ENCODE measurements around the gene MTMR6. TPM values are rescaled to one million over a fixed set of nuclear protein-coding genes. Genes with fewer than 3 reads are reported as not detected.
"Not testable (repeated sequence)": the region's sequence is repeated elsewhere in the genome, so short reads cannot be mapped to it uniquely, and the experiment has no call there.

Gene MTMR6
- 1 to 10 TPM; 2.4 to 4.5 TPM for polyA plus RNA-seq

DNA sequence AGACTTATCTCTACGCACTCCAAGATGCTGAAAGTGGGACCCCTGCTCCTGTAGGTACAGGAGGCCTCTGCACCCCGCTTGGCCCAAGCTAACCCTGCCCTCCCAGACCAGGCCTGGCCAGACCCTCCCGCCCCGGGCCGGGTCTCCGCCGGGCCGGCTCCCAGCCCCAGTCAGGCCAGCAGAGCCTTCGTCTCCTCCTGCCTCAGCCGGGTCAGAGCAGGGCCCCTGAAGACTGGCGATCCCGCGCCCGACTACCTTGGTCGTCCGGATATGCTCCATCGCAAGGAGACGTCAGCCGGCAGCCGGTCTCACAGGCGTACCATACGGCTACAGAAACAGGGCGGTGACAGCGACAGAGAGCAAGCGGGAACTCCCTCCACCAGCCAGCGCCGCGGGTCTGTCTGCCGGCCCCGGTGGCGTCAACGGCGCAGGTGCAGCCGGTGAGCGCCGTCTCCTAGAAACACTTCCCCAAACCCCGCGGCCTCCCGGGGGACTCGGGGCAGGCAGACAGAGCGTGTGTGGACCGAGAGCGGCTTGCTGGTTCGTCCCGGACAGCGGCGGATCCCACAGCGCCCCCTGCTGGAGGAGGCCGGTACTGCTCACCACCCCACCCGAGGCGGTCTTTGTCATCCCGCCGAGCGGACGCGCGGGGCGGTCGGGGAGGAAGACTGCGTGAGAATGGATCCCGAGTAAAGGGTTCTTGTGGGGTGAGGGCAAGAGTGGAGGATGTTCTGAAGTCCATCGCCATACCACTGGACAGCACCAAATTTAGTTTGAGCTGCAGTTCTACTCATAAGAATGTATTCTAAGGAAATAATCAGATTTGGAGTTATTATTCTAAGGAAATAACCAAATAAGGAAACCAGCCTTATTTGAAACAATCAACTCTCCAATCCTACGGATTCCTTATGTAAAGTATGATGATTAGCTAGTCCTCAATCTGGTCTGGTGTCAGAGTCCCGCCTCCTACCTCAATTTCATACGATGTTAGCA, at the start of gene MTMR6:
Gene MTMR6, minus strand, starts transcription at position 520 of the 993 bp plus-strand sequence. Its CDS starts 241 bp downstream, at position 279.
- Histone ChIP-seq H3K4me1 (ENCODE audit: control insufficient read depth in 2 of 2, insufficient read depth in 2 of 2, low read length in 1 of 2) (no peaks in the 10 kb centered on the region), H3K4me3 (ENCODE audit: low read depth in 1 of 2, low read length in 2 of 2) (peak within 1 kb of the TSS; percentile 96 to 97), H3K36me3 (ENCODE audit: control insufficient read depth in 2 of 2, insufficient read depth in 2 of 2, low read length in 1 of 2) (no peaks in the 10 kb centered on the region), H3K9me3 (ENCODE audit: control insufficient read depth in 2 of 2, insufficient read depth in 1 of 2, low read depth in 1 of 2, low read length in 1 of 2) (no peaks in the 10 kb centered on the region), H3K27me3 (ENCODE audit: control insufficient read depth in 1 of 2, insufficient read depth in 2 of 2, low read length in 2 of 2) (no peaks in the 10 kb centered on the region), H3K27ac (ENCODE audit: low read depth in 2 of 2, low read length in 1 of 2) (peak within 1 kb of the TSS; percentile 87 to 97)
- 1% methylated on average over 65 of the region's 65 CpGs for WGBS, 2 donors

DNA sequence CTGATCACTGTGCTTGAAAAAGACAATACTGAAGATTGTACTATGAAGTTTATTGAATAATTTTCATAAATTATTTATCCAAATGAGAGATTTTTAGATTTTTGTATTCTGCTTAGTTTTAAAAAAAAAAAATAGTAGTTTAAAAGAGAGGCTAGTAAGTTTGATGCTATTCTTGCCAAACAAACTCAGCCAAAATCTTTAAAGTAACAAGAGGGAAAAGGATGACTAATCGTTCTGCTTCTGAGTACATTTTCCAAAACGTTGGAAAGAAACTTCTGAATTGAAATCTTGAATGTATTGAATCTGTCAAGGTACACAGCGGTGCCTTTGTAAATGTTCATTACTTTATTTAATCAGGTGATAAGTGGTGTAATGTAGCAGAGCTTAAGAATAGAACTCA, 48.6 kb upstream of the MTMR6 start:
- H3K9me3 ChIP-seq (ENCODE audit: control insufficient read depth in 2 of 2, insufficient read depth in 1 of 2, low read depth in 1 of 2, low read length in 1 of 2): no peaks in the 10 kb centered on the region
- no peaks in the 10 kb centered on the region for H3K27me3 ChIP-seq (ENCODE audit: control insufficient read depth in 1 of 2, insufficient read depth in 2 of 2, low read length in 2 of 2)
- H3K4me1 ChIP-seq (ENCODE audit: control insufficient read depth in 2 of 2, insufficient read depth in 2 of 2, low read length in 1 of 2): no peaks in the 10 kb centered on the region
- WGBS, 2 donors: 29 to 45% methylated on average over 3 of the region's 3 CpGs
- no peak overlapping the region for H3K27ac ChIP-seq (ENCODE audit: low read depth in 2 of 2, low read length in 1 of 2)
- no peak overlapping the region for H3K4me3 ChIP-seq (ENCODE audit: low read depth in 1 of 2, low read length in 2 of 2)
- H3K36me3 ChIP-seq (ENCODE audit: control insufficient read depth in 2 of 2, insufficient read depth in 2 of 2, low read length in 1 of 2): peaks cover 3 to 4% of the 10 kb centered on the region in 2 donors

DNA sequence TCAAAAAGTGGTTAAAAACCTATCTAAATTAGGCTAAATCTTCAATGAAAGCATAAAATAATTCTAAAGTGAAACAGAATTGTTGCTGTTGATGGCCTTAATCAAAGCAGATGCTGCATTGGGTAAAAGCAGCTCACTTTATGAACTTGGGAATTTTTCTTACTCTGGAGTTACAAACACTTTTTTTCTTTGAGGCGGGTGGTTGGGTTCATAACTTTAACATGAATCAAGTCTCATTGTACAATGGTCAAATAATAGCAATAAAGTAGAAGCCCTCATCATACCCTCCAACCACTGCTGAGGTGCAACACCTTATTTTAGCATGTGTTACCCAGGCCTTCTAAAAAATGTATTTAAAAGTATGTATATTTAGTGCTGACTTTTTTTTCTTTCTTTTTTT, 43.3 kb upstream of the MTMR6 start:
- no peak overlapping the region for H3K4me3 ChIP-seq (ENCODE audit: low read depth in 1 of 2, low read length in 2 of 2)
- peaks cover 2 to 3% of the 10 kb centered on the region in 2 donors for H3K36me3 ChIP-seq (ENCODE audit: control insufficient read depth in 2 of 2, insufficient read depth in 2 of 2, low read length in 1 of 2)
- WGBS, 2 donors: 75 to 86% methylated on average over 1 of the region's 1 CpG
- H3K4me1 ChIP-seq (ENCODE audit: control insufficient read depth in 2 of 2, insufficient read depth in 2 of 2, low read length in 1 of 2): no peaks in the 10 kb centered on the region
- H3K9me3 ChIP-seq (ENCODE audit: control insufficient read depth in 2 of 2, insufficient read depth in 1 of 2, low read depth in 1 of 2, low read length in 1 of 2): no peaks in the 10 kb centered on the region
- no peak overlapping the region for H3K27ac ChIP-seq (ENCODE audit: low read depth in 2 of 2, low read length in 1 of 2)
- no peaks in the 10 kb centered on the region for H3K27me3 ChIP-seq (ENCODE audit: control insufficient read depth in 1 of 2, insufficient read depth in 2 of 2, low read length in 2 of 2)

DNA sequence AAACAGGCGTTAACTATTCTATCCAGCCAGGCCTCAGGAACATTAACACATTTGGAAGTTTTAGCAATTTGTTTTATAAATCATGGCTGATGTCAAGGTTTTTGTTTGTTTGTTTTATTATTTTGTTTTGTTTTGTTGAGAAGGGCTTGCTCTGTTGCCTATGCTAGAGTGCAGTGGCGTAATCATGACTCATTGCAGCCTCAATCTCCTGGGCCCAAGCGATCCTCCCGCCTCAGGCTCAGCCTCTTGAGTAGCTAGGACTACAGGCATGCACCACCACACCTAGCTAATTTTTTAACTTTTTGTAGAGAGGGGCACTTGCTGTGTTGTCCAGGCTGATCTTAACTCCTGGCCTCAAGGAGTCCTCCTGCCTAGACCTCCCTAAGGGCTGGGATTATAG, 42.4 kb upstream of the MTMR6 start:
- Histone ChIP-seq H3K9me3 (ENCODE audit: control insufficient read depth in 2 of 2, insufficient read depth in 1 of 2, low read depth in 1 of 2, low read length in 1 of 2) (no peaks in the 10 kb centered on the region), H3K36me3 (ENCODE audit: control insufficient read depth in 2 of 2, insufficient read depth in 2 of 2, low read length in 1 of 2) (peaks cover 2 to 3% of the 10 kb centered on the region in 2 donors), H3K27ac (ENCODE audit: low read depth in 2 of 2, low read length in 1 of 2) (no peak overlapping the region), H3K27me3 (ENCODE audit: control insufficient read depth in 1 of 2, insufficient read depth in 2 of 2, low read length in 2 of 2) (no peaks in the 10 kb centered on the region), H3K4me3 (ENCODE audit: low read depth in 1 of 2, low read length in 2 of 2) (no peak overlapping the region), H3K4me1 (ENCODE audit: control insufficient read depth in 2 of 2, insufficient read depth in 2 of 2, low read length in 1 of 2) (no peaks in the 10 kb centered on the region)
- WGBS, 2 donors: 96 to 97% methylated on average over 4 of the region's 4 CpGs

DNA sequence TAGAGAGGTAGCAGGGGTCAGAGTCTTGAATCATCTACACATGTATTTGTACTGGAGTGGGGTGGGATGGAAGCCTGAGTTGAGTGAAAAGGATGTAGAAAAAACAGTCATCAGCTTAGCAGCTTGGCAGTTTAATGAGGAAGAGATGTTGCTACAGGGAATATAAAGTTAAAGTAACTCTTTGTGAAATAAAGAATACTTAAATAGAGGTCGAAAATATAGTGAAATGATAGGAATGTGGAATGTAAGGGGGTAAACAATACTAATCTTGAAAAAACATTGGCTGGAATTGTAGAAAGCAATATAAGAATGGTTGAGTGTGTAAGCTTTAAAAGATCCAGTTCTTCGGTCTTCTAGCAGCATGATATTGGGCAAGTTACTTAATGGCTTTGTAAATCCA, 36.8 kb upstream of the MTMR6 start:
- peaks cover 0 to 4% of the 10 kb centered on the region in 2 donors for H3K36me3 ChIP-seq (ENCODE audit: control insufficient read depth in 2 of 2, insufficient read depth in 2 of 2, low read length in 1 of 2)
- 75 to 80% methylated on average over 2 of the region's 2 CpGs for WGBS, 2 donors

DNA sequence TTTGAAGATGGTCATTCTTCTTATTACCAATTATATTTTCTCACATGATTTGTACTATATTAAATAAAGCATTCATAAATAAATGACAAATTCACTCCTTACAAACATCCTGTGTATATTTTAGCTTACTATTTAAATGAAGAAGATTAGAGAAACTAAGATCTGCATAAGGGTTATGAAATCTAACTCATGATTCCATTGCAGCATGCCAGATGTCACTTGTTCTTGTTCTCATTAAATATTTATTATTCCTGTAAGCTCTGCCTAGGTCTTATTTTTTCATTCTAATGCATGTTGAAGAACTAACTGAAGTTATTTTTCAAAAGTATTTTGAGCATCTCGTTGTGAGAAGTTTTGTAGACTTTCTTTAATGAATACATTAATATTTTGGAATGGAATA, 32.5 kb upstream of the MTMR6 start:
- WGBS, 2 donors: 83 to 86% methylated on average over 1 of the region's 1 CpG
- no peak overlapping the region for H3K27ac ChIP-seq (ENCODE audit: low read depth in 2 of 2, low read length in 1 of 2)
- no peak overlapping the region for H3K4me3 ChIP-seq (ENCODE audit: low read depth in 1 of 2, low read length in 2 of 2)
- H3K27me3 ChIP-seq (ENCODE audit: control insufficient read depth in 1 of 2, insufficient read depth in 2 of 2, low read length in 2 of 2): no peaks in the 10 kb centered on the region
- peaks cover 0 to 7% of the 10 kb centered on the region in 2 donors for H3K36me3 ChIP-seq (ENCODE audit: control insufficient read depth in 2 of 2, insufficient read depth in 2 of 2, low read length in 1 of 2)
- H3K9me3 ChIP-seq (ENCODE audit: control insufficient read depth in 2 of 2, insufficient read depth in 1 of 2, low read depth in 1 of 2, low read length in 1 of 2): no peaks in the 10 kb centered on the region
- H3K4me1 ChIP-seq (ENCODE audit: control insufficient read depth in 2 of 2, insufficient read depth in 2 of 2, low read length in 1 of 2): no peaks in the 10 kb centered on the region

More for the DNA sequence above, 36.8 kb upstream of the MTMR6 start:
- Histone ChIP-seq H3K9me3 (ENCODE audit: control insufficient read depth in 2 of 2, insufficient read depth in 1 of 2, low read depth in 1 of 2, low read length in 1 of 2) (no peaks in the 10 kb centered on the region), H3K27ac (ENCODE audit: low read depth in 2 of 2, low read length in 1 of 2) (no peak overlapping the region), H3K4me1 (ENCODE audit: control insufficient read depth in 2 of 2, insufficient read depth in 2 of 2, low read length in 1 of 2) (no peaks in the 10 kb centered on the region), H3K4me3 (ENCODE audit: low read depth in 1 of 2, low read length in 2 of 2) (no peak overlapping the region), H3K27me3 (ENCODE audit: control insufficient read depth in 1 of 2, insufficient read depth in 2 of 2, low read length in 2 of 2) (no peaks in the 10 kb centered on the region)

DNA sequence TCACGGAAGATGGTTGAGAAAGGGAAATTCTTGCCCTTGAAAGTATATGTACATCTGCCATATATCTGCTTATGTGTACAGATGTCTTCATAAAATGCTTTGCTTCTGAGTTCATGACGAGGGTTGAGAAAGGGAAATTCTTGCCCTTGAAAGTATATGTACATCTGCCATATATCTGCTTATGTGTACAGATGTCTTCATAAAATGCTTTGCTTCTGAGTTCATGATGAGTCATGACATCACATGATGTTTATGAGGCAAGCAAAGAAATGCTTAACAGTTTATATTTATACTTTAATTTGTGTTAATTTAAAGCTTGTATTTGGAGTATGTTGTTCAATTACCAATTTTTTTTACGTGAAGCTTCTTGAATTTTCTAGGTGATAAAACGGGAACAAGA, 31.7 kb upstream of the MTMR6 start:
- H3K9me3 ChIP-seq (ENCODE audit: control insufficient read depth in 2 of 2, insufficient read depth in 1 of 2, low read depth in 1 of 2, low read length in 1 of 2); H3K27ac ChIP-seq (ENCODE audit: low read depth in 2 of 2, low read length in 1 of 2); H3K4me1 ChIP-seq (ENCODE audit: control insufficient read depth in 2 of 2, insufficient read depth in 2 of 2, low read length in 1 of 2); H3K4me3 ChIP-seq (ENCODE audit: low read depth in 1 of 2, low read length in 2 of 2); H3K36me3 ChIP-seq (ENCODE audit: control insufficient read depth in 2 of 2, insufficient read depth in 2 of 2, low read length in 1 of 2); H3K27me3 ChIP-seq (ENCODE audit: control insufficient read depth in 1 of 2, insufficient read depth in 2 of 2, low read length in 2 of 2): not testable (repeated sequence)
- WGBS, 2 donors: 89 to 92% methylated on average over 4 of the region's 4 CpGs

DNA sequence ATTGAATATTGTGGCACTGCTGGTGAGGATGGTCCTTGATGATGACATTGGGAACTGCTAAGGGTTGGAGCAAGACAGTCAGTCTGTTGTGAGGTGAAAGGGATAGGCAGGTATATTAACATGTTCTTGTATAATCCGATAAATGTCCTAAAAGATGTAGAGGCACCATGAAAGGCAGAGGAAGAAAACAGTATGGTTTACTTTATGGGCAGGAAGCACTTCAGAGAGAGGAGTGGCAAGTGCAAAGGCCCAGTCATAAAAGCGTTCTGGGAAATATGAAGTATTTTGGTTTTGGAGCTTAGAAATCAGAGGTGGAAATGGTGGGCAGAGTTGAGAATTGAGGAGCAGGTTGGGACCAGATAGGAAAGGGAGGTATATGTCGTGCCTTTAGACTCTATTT, 23.6 kb upstream of the MTMR6 start:
- no peaks in the 10 kb centered on the region for H3K4me1 ChIP-seq (ENCODE audit: control insufficient read depth in 2 of 2, insufficient read depth in 2 of 2, low read length in 1 of 2)
- H3K27me3 ChIP-seq (ENCODE audit: control insufficient read depth in 1 of 2, insufficient read depth in 2 of 2, low read length in 2 of 2): no peaks in the 10 kb centered on the region
- H3K4me3 ChIP-seq (ENCODE audit: low read depth in 1 of 2, low read length in 2 of 2): no peak overlapping the region
- no peaks in the 10 kb centered on the region for H3K36me3 ChIP-seq (ENCODE audit: control insufficient read depth in 2 of 2, insufficient read depth in 2 of 2, low read length in 1 of 2)
- H3K27ac ChIP-seq (ENCODE audit: low read depth in 2 of 2, low read length in 1 of 2): no peak overlapping the region
- no peaks in the 10 kb centered on the region for H3K9me3 ChIP-seq (ENCODE audit: control insufficient read depth in 2 of 2, insufficient read depth in 1 of 2, low read depth in 1 of 2, low read length in 1 of 2)
- WGBS, 2 donors: 96 to 97% methylated on average over 3 of the region's 3 CpGs

DNA sequence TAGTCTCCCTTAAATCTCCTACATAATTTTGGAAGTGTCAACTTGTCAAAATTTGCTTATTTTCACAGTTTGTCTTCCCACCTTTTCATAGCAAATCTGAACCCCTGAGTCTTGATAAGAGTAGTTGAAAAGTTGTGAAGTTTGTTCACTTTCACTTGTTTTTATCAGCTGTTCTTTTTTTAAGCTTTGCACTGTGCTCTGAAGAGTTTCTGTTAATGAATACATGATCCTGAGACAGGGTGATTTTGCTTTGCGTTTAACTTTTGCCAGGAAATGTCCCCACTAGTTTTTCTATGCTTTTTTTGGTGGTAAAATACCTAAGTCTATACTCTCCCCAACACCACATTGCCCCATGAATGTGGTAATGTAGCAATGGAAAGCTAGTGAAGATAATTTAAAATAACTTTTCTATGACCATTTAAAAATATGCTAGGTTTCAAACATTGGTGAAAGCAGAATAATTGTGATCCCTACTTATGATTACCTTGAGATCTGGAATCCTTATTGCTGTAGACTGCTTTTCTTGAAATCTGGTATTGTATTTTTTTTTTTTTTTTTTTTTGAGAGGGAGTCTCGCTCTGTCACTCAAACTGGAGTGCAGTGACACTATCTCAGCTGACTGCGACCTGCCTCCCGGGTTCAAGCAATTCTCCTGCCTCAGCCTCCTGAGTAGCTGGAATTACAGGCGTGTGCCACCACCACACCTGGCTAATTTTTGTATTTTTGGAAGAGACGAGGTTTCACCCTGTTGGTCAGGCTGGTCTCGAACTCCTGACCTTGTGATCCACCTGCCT, 19.6 kb upstream of the MTMR6 start:
- H3K9me3 ChIP-seq (ENCODE audit: control insufficient read depth in 2 of 2, insufficient read depth in 1 of 2, low read depth in 1 of 2, low read length in 1 of 2): no peaks in the 10 kb centered on the region
- 90 to 93% methylated on average over 7 of the region's 7 CpGs for WGBS, 2 donors
- no peaks in the 10 kb centered on the region for H3K36me3 ChIP-seq (ENCODE audit: control insufficient read depth in 2 of 2, insufficient read depth in 2 of 2, low read length in 1 of 2)
- H3K27ac ChIP-seq (ENCODE audit: low read depth in 2 of 2, low read length in 1 of 2): no peak overlapping the region
- no peak overlapping the region for H3K4me3 ChIP-seq (ENCODE audit: low read depth in 1 of 2, low read length in 2 of 2)
- H3K27me3 ChIP-seq (ENCODE audit: control insufficient read depth in 1 of 2, insufficient read depth in 2 of 2, low read length in 2 of 2): no peaks in the 10 kb centered on the region
- no peaks in the 10 kb centered on the region for H3K4me1 ChIP-seq (ENCODE audit: control insufficient read depth in 2 of 2, insufficient read depth in 2 of 2, low read length in 1 of 2)
